ENCODE data around the gene ACBD6. TPM values are rescaled to one million over a fixed set of nuclear protein-coding genes. Genes with fewer than 3 reads are reported as not detected.

The ACBD6 gene
- total and polyA plus RNA-seq, 2 of the 4 experiments (the other 2 are of a cell fraction), result 52.5 to 59.1 TPM

GRCh38 chr1:180256341-180257027 lies 245.9 kb downstream of the ACBD6 start:
- Histone ChIP-seq H2BK120ac (ENCODE audit: low read depth, low read length) (no peak overlapping the region), H3K27ac (ENCODE audit: insufficient read depth, low read length) (no peak overlapping the region), H2BK15ac (ENCODE audit: low read depth, low read length) (no peak overlapping the region), H4K5ac (ENCODE audit: low read depth, low read length) (no peak overlapping the region), H3K23ac (ENCODE audit: low read depth, low read length) (no peak overlapping the region), H3K27me3 (ENCODE audit: control insufficient read depth, insufficient read depth, low read length) (peaks cover 32% of the 10 kb centered on the region), H3K14ac (replicated peaks; ENCODE audit: low read depth, low read length) (no peak overlapping the region), H4K8ac (ENCODE audit: low read depth in 2 of 2, low read length in 2 of 2) (no peak overlapping the region), H2BK20ac (ENCODE audit: low read depth, low read length) (no peak overlapping the region), H3K9me1 (ENCODE audit: insufficient read depth, low read length) (no peaks in the 10 kb centered on the region), H2BK5ac (ENCODE audit: low read depth, low read length, poor library complexity, severe bottlenecking) (no peak overlapping the region), H3K4ac (ENCODE audit: low read depth, low read length) (no peak overlapping the region), H4K91ac (ENCODE audit: insufficient read depth, low read depth, low read length) (no peak overlapping the region), H3K4me3 (ENCODE audit: insufficient read depth, low read depth, low read length) (no peak overlapping the region), H4K20me1 (ENCODE audit: insufficient read depth, low read length) (no peaks in the 10 kb centered on the region), H3K79me1 (ENCODE audit: low read depth in 1 of 2, low read length in 2 of 2) (no peaks in the 10 kb centered on the region), H2AK9ac (replicated peaks; ENCODE audit: low read depth, low read length, poor library complexity) (no peak overlapping the region), H3K36me3 (ENCODE audit: control insufficient read depth, insufficient read depth, low read length) (no peaks in the 10 kb centered on the region), H3K4me2 (ENCODE audit: low read depth, low read length) (no peak overlapping the region), H3K56ac (ENCODE audit: extremely low read depth, insufficient read depth, low read length) (no peak overlapping the region), H2AFZ (replicated peaks; ENCODE audit: low read length, poor library complexity) (peak overlapping the region; percentile 57), H3K18ac (ENCODE audit: low read depth, low read length) (no peak overlapping the region), H3K4me1 (ENCODE audit: control insufficient read depth, insufficient read depth, low read length) (no peaks in the 10 kb centered on the region), H2AK5ac (ENCODE audit: low read depth, low read length) (no peak overlapping the region), H3K9me3 (ENCODE audit: control insufficient read depth, insufficient read depth, low read length) (no peaks in the 10 kb centered on the region), H3K9ac (ENCODE audit: low read depth, low read length) (no peak overlapping the region)
- POLR2A ChIA-PET (ENCODE audit: unreplicated experiment), result no interaction called here
- ATAC-seq (ENCODE audit: low read depth), result no peak
- DNase-seq, result no peak
- dilution Hi-C loops (cut with HindIII; ENCODE audit: low sequenced_read_pairs, unreplicated experiment), result no loop called here
- intact Hi-C loops (cut with micrococcal nuclease), result no loop called here
- in situ Hi-C loops (cut with MboI; ENCODE audit: low sequenced_read_pairs), result loop anchor here (25.0 kb wide), 1 partner anchor 906 kb away; no protein-coding TSS in a partner anchor
- TF ChIP-seq MXI1 (IDR thresholded peaks at IDR 0.05; ENCODE audit: borderline replicate concordance, low read depth, low read length), result no peak
- TF ChIP-seq BHLHE40 (IDR thresholded peaks at IDR 0.05; ENCODE audit: low read depth, low read length), result no peak
- TF ChIP-seq RCOR1 (IDR thresholded peaks at IDR 0.05; ENCODE audit: insufficient replicate concordance, low read length), result no peak
- no peak for TF ChIP-seq FOS (IDR thresholded peaks at IDR 0.05; ENCODE audit: low read depth, low read length)
- TF ChIP-seq POLR2A (IDR thresholded peaks at IDR 0.05; ENCODE audit: low read depth, low read length), result no peak
- no peak for TF ChIP-seq NFE2L2 (IDR thresholded peaks at IDR 0.05; ENCODE audit: low read depth, low read length)
- TF ChIP-seq CHD1 (IDR thresholded peaks at IDR 0.05; ENCODE audit: low read depth, low read length), result no peak
- no peak for TF ChIP-seq SMC3 (IDR thresholded peaks at IDR 0.05; ENCODE audit: low read depth, low read length)
- no peak for TF ChIP-seq RAD21 (IDR thresholded peaks at IDR 0.05; ENCODE audit: low read length)
- TF ChIP-seq ELK1 (IDR thresholded peaks at IDR 0.05; ENCODE audit: borderline replicate concordance, low read depth, low read length), result no peak
- no peak for TF ChIP-seq CTCF (conservative IDR thresholded peaks at IDR 0.05; ENCODE audit: low read depth, low read length)
- no peak for TF ChIP-seq RFX5 (IDR thresholded peaks at IDR 0.05; ENCODE audit: low read depth, low read length)
- TF ChIP-seq USF2 (IDR thresholded peaks at IDR 0.05; ENCODE audit: low read depth, low read length), result no peak
- TF ChIP-seq MAFK (IDR thresholded peaks at IDR 0.05; ENCODE audit: low read depth, low read length), result no peak
- no peak for TF ChIP-seq MAZ (IDR thresholded peaks at IDR 0.05; ENCODE audit: borderline replicate concordance, low read depth, low read length)
- CTCF ChIA-PET, result no interaction called here
- no TSS peak for BruUV-seq (replicated peaks)
- WGBS, 2 experiments (ENCODE audit: extremely low coverage in 2 of 2, insufficient read length in 1 of 2), result 70% methylated on average over 2 of the region's 15 CpGs; no CpG with 5 or more reads in 1 of the 2 experiments
